DMS114 treated with DMSO at 0.1 percent for 48 hours (cell line): ENCODE data around the gene ZEB2.
"Not testable (repeated sequence)": the region's sequence is repeated elsewhere in the genome, so short reads cannot be mapped to it uniquely, and the experiment has no call there.

ENCODE experiments used
- DNase-seq: peaks from one replicate; lab custom pipeline; 2025; ENCODE audit not compliant: unreplicated experiment; lab: John Stamatoyannopoulos, UW

The ZEB2 gene

DNA sequence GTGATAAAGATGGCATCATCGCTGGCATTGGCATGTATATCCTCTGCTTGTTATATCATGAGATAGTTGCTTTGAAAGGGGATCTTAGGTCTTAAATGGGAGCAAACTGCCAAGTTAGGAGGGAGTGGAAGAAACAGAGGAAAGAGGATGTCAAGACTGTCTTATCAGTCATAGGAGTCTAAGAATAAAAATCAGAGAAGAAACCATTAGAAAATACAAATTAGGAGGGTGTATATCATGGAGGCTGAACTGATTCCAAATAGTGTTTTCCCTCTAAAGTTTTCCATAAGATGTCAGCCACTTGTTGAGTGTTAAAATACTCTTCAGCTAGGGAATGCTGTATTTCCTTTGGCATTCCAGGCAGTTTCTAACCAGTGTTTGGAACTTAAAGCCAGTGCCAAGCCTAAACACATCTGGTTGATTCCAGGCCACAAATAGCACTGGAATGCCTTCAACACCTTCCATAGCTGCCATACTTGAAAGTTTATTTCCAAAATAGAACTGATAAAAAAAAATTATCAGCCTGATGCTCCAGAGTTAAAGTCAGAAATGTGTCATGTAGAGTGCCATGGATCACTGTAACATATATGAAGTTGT is 129.4 kb downstream of the ZEB2 start:
- no peak for DNase-seq

DNA sequence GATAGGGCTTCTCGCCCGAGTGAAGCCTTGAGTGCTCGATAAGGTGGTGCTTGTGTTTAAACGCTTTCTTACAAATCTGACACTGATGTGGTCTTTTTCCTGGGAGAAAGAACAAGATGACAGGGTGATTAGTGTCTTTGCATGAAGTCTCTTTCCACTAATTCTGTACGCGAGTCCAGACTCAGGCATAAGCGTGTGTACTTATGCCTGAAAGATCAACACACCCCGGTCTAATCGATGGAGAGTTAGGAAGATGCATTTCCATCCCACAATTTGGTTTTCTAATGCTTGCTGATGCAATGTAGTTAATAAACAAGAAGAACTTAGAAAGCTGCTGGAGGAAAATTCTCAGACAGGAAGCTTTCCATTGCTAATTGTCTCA is 130.0 kb downstream of the ZEB2 start:
- no peak for DNase-seq

DNA sequence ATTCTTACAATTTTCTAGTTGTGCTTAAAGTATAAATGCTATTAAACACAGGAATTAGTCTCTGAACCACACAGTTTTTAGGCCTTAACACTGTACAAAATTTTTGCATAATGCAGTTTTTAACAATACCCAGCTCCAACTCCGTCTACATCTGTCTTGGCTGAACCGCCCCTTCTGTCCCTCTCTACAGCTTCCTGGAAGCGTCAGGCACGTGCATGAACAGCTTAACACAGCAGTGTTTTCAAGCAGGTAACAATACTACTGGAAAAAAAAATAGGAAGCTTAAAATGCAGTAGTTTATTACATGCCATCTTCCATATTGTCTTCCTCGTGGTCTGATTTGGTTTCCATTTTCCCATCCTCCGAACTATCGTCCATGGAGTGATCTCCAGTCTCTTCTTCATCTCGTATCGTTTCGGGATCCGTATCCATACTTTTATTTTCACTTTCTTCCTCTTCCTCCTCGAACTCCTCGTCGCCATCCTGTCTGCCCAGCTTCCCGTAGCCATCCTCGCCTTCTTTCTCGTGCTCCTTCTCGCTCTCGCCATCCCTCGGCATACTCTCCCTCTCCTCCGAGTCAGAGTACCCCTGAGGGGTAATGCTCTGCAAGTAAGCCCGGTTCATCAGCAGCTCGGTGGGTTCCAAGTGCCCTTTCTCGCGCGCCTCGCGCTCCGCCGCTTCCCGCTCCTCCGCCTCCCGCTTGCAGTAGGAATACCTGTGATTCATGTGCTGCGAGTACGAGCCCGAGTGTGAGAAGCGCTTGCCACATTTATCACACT is 130.6 kb downstream of the ZEB2 start:
- no peak for DNase-seq

DNA sequence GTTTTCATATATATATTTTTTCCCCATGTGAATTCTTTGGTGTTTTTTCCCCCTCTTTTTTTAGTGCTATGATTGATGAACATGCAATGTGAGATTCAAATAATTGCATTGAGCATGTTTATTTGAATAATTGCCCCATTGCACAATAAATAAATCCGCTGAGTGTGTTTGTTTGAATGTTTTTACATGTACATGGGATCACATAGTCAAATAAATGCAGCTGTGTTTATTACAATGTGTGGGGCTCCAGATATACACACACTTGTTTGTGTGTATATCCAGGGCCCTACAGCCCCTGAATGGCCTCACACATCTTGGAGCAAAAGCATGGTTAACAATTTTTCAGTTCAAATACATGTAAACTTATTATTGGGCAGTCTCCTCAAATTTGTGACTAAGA is 134.5 kb downstream of the ZEB2 start:
- DNase-seq: no peak

DNA sequence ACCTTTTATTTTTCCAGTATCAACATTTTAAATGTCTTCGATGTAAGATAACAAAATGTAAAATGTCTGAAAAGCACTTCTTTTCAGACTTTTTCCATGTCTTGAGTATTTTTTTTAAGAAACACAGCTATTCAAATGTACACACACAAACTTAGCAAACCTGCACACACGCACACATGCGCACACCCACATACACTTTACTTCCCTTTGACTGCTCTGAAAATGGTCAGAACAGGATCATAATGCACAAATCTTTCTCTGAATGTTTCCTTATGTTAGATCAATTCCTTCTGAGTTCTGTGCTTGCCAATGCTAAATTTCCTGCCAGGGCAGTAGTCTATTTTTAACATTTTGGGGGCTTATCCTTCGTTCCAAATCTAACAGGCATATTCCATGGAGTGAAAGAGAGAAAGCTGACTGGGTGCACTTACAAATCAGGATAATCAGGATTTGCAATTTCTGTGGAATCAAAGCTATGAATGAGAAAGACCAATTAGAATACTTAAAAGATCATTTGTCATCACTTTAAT is 136.3 kb downstream of the ZEB2 start:
- DNase-seq: no peak

DNA sequence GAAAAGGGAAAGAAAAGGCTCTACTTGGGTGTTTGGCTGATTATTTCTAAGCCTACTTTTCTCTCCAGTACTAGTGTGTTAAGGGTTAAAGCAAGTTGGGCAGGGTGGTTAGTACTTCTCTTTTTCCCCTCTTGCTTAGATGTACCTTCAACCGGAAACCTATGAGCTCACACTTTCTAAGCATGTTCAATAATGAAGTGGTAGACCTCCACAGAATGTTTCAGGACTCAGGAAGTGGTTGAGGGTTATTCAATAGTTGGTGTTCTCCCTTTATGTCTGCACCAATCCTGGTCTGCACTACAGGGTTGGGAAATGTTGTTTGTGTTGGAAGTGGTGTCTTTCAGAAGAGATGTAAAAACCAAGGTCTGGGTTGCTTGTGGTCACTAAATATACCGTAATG is 137.1 kb downstream of the ZEB2 start:
- DNase-seq: no peak

DNA sequence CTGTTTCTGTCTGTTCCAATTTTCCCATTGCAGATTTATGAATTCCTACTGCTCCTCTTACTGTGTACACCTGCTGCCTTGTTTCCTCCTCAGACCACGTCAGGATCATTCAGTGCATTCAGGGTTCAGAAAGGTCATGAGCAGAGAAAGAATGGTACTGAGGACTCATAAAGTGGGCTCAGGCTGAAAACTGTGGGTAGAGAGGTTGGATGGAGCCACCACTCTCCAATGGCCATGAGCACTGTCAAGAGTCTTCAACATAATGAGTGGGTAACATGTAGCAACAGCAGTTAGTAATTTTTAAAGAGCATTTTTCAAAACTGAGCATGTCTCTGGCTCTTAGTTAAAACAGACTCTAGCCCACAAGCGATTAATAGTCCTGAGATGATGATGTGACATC is 138.2 kb downstream of the ZEB2 start:
- no peak for DNase-seq

DNA sequence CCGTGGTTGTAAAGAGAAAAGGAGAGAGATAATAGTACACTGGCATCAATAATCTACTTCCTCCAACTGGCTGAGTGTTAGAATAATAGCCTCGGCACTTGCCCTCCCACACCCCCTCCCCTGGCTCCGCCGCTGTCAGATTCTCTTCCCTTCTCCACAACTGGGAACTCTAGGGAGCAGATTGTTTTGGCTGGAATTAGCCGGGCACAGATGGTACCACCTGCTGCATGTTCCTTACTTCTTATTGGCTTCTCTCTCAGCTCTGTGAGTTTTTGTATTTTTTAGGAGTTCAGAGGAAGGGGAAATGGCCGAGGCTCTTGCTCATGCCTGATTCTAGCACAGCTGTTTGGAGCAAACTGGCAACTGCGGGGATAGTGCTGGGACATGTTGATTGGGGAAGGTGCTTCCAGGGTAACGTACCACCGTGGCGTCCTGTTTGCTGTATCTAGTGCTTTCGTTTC is 140.0 kb downstream of the ZEB2 start:
- no peak for DNase-seq

DNA sequence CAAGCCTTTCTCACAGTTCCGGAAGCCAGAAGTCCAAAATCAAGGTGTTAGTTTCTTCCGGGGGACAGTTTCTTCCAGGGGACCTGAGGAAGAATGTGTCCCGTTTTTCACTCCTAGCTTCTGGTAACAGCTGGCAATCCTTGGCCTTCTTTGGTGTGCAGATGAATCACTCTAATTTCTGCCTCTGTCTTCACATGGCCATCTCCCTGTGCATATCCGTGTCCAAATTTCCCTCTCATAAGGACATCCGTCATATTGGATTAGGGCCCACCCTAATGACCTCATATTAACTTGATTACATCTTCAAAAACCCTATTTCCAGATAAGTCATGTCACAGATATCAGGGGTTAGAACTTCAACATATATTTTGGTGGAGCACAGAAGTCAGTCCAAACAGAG is 141.4 kb downstream of the ZEB2 start:
- DNase-seq: no peak

DNA sequence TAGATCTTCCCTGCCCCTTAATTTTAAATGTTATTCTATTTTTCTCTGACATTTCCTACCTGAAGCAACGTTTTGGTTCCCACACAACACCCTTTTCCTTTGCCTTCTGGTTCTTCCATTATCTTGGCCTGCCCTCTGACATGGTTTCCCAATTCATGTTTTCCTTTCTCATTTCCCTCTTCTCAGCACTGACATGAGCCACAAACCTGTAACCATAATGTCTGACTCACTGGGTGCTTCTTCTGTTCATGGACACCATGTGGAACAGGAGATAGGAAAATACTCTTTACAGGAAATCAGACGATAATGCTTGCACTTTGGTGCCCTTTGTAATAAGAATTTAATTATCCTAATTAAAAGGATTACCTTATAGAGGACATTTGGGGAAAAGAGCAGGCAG is 142.0 kb downstream of the ZEB2 start:
- no peak for DNase-seq

DNA sequence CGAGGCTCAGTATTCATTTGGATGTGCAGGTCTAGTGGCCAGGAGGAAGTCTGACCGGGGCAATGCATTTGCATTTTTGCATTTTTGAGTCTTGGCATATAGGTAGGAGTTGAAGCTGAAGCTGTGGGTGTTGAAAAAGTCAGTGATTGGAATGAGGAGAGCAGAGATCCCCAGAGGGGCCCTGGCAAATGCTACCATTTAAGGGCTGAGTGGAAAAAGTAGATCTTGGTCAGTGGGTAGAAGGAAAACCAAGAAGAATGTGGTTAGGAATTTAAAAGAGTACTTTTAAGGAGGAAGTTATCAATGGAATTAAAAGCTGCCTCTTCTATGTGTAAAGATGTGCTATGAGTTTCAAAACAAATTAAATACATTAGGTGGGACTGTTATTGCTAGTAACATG is 143.0 kb downstream of the ZEB2 start:
- no peak for DNase-seq

DNA sequence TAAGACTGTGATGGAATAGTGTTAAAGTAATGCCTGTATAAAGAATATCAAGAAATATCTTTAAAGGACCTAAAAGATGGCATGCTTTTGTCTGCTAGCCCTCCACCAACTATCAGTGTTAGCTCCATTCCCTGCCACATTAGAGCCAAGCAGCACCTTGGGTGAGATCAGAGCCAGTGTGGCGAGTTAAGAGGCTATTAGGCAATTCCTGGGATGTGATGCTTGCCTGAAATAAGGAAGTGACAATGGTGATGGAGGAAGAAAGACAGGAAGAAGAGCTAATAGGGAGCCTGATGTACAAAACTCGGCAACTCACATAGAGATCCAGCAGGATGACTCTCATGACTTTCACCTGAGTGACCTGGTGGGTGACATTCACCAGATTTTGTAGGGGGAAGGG is 143.5 kb downstream of the ZEB2 start:
- DNase-seq: no peak

DNA sequence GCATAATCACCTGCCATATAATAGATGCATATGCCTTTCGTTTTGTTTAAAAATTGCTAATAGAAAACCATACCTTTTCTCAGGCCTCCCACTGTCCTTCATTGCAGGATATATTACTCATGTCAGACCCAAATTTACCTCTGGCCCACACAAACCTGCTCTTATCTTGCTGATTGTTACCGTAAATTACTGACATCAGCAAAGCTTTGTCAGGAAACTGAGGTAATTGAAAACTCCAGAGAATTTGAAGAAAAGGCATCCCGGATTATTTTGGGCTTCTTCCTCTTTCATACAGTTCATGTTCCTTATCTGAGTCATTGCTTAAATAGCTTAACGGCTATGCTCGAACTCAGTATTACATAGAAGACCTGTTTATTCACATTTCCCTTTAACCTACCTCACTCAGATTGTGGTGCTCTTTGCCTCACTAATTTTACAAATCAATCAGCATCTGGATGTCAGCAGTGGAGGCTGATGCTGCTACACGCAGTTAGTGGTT is 145.7 kb downstream of the ZEB2 start:
- no peak for DNase-seq

DNA sequence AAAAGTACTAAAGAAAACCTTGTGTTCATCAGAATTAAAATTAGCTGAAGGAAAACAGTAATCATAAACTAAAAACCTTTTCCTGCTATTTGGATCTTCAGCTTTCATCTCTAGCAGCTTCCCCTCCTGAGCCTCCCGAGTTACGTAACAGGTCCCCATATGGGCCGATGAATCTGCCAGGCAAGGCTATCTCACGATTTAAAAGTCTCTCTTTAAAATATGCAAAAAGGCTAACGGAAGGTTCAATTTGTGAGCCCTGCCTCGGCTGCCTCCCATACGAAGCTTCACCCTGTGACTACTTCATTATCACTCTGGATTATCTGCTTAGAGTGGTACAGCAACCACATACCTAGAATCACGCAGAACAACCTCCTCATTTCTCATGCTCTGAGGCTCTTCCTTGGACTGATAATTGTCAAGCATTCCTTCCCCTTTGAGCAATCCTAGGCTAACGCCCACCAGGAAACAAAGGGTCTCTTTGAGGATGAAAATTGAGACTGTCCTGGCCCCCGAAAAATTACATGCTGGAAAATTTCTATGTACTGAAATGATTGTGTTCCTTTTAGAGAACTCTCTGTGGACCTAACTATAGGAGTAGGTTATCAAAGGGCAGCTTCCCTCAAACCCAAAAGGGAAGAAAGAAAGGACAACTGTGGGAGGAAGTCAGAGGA is 147.4 kb downstream of the ZEB2 start:
- DNase-seq: no peak

DNA sequence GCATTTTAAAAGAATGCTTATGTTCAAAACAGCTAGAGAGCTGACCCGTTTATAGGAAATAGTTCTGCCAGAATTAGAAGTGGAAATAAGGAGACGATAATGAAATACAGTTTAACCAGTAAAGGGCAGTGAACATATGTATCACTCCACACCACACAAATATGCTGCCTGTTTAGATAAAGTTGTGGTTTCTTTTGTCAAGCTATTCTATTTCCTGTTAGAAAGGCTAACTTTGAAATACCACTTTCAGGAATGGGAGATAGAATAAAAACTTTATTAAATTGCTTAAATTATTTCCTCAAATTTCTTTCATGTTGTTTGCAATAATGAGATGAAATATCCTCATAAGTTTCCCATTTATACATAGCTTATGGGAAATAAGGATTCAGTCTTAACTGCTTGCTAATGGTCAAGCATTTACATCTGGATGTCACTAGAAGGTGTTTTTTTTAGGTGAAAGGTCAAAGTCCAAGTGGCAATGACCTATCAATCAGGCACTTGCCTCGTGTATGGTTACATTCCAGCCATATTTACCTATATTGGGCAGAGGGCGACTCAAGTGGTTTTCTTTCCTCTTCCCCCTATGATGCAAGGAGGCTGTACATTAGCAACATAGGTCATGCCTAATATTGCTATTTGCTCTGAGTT is 148.9 kb downstream of the ZEB2 start:
- no peak for DNase-seq

DNA sequence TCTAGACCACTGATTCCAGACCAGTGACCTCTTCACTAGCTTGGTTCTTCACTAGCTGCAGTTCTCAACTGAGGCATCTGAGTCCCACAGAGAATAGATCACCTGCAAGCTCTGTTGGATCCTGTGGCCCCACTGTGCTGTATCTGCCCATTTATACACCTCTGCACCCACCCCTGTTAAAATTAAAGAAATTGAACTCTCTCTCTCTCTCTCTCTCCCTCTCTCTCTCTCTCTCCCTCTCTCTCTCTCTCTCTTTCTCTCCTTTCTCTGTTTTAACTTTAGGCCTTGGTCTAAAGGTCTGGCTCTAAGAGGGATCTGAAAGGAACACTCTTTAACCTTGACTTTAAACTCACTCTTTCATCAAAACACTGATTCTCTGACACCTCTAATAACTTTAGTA is 150.5 kb downstream of the ZEB2 start:
- no peak for DNase-seq

DNA sequence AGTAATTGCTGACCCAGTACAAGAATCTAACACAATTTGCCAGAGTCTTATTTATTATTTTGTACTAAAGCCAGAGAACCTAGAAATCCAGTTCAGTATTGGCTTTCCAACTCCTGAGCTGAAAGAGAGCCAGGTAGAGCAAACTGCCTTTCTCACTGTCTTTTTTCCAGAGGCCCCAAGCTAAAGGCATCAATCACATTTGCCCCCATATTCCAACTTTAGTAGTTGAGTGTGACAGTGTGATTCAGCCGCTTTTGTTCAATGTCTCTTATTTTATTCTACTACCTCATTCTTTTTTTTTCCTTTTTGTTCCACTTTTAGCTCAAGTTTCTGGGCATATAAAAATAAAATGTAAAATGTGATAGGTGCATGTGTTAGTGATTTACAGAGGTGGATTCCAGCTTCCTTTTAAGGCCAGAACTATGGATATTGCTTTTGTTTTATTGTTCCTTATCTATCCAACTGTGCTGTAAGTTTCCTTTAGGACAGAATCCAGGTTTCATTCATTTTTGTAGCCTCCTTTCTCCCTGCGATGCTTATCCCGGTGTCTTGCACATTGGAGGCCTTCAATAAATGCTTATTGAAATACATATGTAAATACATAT is 153.0 kb downstream of the ZEB2 start:
- no peak for DNase-seq

DNA sequence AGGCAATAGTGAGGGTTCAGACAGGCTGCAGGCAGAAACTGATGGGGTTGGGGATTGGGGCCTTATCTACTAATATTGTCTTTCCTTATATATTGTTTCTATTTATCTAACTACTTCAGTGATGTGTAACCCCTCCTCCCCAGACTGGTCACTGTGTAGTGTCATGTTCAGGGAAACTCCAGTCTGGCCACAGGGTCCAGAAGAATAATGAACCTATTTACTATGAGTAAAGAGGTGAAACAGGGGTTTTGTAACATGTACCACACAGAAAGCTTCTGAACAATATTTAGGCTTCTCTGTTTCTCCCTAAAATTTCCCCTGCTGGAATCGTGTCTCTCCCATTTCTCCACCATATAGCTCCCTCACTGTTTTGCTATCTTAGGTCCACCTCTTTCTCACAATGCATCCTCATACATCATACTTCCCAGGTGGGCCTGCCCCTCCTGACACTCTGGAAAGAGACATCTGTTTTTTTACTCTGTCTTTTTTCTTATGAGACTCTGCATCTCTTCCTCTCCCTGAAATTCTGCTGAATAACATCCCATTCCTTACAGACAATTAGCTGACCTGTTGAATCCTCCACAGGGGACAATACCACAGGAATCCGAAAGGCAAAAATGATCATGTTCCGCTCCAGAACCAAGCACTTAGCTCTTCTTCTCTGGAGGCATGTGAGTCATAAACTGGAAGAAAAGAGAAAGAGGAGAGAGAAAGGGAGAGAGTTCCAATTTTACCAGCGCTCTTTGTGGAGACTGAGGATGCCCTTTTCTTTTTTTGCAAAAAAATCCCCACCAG is 154.8 kb downstream of the ZEB2 start:
- no peak for DNase-seq

DNA sequence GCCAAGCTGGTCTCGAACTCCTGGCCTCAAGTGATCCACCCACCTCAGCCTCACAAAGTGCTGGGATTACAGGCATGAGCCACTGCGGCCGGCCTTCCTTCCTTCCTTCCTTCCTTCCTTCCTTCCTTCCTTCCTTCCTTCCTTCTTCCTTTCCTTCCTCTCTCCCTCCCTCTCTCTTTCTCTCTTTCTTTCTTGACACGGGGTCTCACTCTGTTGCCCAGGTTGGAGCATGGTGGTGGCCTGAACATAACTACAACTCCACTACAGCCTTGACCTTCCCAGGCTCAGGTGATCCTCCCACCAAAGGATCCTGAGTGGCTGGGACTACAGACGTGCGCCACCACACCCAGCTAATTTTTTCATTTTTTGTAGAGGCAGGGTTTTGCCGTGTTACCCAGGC is 155.7 kb downstream of the ZEB2 start:
- DNase-seq: not testable (repeated sequence)

DNA sequence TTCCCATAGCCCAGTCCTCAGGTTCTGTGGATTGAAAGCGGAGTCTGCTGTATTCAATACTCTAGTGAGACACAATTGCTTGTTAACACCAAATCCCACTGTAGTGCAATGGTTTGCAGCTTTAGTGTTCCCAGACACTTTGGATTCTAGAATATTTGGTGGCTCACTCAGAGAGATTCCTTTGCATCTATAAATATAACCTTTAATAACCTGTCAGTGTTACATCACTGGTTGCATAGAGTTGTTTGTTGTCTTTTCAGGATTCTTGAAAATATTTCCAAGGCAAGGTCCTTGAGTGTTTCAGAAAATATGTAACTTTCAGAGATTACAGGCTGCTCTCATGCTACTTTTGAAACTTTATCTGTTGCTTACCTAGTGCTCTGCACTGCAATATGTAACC is 157.5 kb downstream of the ZEB2 start:
- DNase-seq: no peak
